WTC11 (cell line): ENCODE results near the gene FBF1.

Experiments used
- AFF4 ChIP-seq: sonication (generic); formaldehyde crosslinking; IDR thresholded peaks from 2 replicates; pipeline ENCODE4 v1.8.1; 2023; ENCODE audit warnings: mild to moderate bottlenecking, missing genetic modification reagents, borderline replicate concordance
- CTCF ChIP-seq: fragments of 200-600 bp; IDR thresholded peaks from 2 replicates; pipeline ENCODE4 v1.8.0; 2022; ENCODE audit warnings: antibody characterized with exemption
- JAZF1 ChIP-seq: fragments of 250-450 bp; sonication (Bioruptor Pico); IDR thresholded peaks from 2 replicates; pipeline ENCODE4 v1.9.0; 2021; ENCODE audit warnings: moderate library complexity, mild to moderate bottlenecking, inconsistent platforms
- TEAD1 ChIP-seq: sonication (generic); formaldehyde crosslinking; IDR thresholded peaks from 2 replicates; pipeline ENCODE4 v1.8.0; 2022; ENCODE audit warnings: mild to moderate bottlenecking, missing genetic modification reagents
- ZNF121 ChIP-seq: sonication (generic); formaldehyde crosslinking; IDR thresholded peaks from 2 replicates; pipeline ENCODE4 v1.8.0; 2023; ENCODE audit warnings: missing genetic modification reagents
- TF ChIP-seq, protein P1 (sequence below): sonication (generic); formaldehyde crosslinking; IDR thresholded peaks from 2 replicates; pipeline ENCODE4 v1.8.0; 2023; ENCODE audit warnings: mild to moderate bottlenecking, missing genetic modification reagents

- TF ChIP-seq TEAD1 (CRISPR knock-in tag), result no peak
- no peak for TF ChIP-seq CTCF
- TF ChIP-seq ZNF121 (CRISPR knock-in tag), result no peak
- no peak for TF ChIP-seq JAZF1
- no peak for TF ChIP-seq AFF4
- TF ChIP-seq, protein P1, sequence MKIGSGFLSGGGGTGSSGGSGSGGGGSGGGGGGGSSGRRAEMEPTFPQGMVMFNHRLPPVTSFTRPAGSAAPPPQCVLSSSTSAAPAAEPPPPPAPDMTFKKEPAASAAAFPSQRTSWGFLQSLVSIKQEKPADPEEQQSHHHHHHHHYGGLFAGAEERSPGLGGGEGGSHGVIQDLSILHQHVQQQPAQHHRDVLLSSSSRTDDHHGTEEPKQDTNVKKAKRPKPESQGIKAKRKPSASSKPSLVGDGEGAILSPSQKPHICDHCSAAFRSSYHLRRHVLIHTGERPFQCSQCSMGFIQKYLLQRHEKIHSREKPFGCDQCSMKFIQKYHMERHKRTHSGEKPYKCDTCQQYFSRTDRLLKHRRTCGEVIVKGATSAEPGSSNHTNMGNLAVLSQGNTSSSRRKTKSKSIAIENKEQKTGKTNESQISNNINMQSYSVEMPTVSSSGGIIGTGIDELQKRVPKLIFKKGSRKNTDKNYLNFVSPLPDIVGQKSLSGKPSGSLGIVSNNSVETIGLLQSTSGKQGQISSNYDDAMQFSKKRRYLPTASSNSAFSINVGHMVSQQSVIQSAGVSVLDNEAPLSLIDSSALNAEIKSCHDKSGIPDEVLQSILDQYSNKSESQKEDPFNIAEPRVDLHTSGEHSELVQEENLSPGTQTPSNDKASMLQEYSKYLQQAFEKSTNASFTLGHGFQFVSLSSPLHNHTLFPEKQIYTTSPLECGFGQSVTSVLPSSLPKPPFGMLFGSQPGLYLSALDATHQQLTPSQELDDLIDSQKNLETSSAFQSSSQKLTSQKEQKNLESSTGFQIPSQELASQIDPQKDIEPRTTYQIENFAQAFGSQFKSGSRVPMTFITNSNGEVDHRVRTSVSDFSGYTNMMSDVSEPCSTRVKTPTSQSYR (CRISPR knock-in tag), result no peak
Measured at GRCh38 chr17:75891022-75891604, 49.7 kb downstream of the FBF1 start.
